SJCRH30 (cell line): ENCODE results near the gene HDLBP. TPM values are rescaled to one million over a fixed set of nuclear protein-coding genes. Genes with fewer than 3 reads are reported as not detected.

Source experiments
- DNase-seq, 2 experiments: peaks; one replicate each; pipeline ENCODE4 v3.0.0-alpha.2; 2015 to 2020
- H3K27ac ChIP-seq: fragments of 250-450 bp; sonication (Bioruptor Pico); 2 replicates; pipeline ENCODE4 v1.5.1; 2020; ENCODE audit warnings: mild to moderate bottlenecking, moderate library complexity
- H3K27me3 ChIP-seq: fragments of 250-450 bp; sonication (Bioruptor Pico); 2 replicates; pipeline ENCODE4 v1.5.1; 2020; ENCODE audit warnings: mild to moderate bottlenecking, moderate library complexity
- H3K36me3 ChIP-seq: fragments of 250-450 bp; sonication (Bioruptor Pico); 2 replicates; pipeline ENCODE4 v1.5.1; 2020; ENCODE audit warnings: mild to moderate bottlenecking, moderate library complexity
- H3K4me1 ChIP-seq: fragments of 250-450 bp; sonication (Bioruptor Pico); 2 replicates; pipeline ENCODE4 v1.5.1; 2020; ENCODE audit warnings: mild to moderate bottlenecking, moderate library complexity
- H3K4me3 ChIP-seq: fragments of 250-450 bp; sonication (Bioruptor Pico); 2 replicates; pipeline ENCODE4 v1.5.1; 2020; ENCODE audit warnings: mild to moderate bottlenecking, moderate library complexity
- H3K9me3 ChIP-seq: fragments of 250-450 bp; sonication (Bioruptor Pico); replicated peaks from 2 replicates; pipeline ENCODE4 v1.5.1; 2020; ENCODE audit warnings: mild to moderate bottlenecking, moderate library complexity
- total RNA-seq: library from RNA; depleted of rRNA; stranded (reverse); fragments of >200 nt; shearing (Covaris generic); gene quantifications from 2 replicates; pipeline ENCODE4 v1.2.3, GENCODE V29; 2014; rRNA removed

Gene HDLBP
- total RNA-seq: 522 and 557 TPM in 2 replicates

DNA sequence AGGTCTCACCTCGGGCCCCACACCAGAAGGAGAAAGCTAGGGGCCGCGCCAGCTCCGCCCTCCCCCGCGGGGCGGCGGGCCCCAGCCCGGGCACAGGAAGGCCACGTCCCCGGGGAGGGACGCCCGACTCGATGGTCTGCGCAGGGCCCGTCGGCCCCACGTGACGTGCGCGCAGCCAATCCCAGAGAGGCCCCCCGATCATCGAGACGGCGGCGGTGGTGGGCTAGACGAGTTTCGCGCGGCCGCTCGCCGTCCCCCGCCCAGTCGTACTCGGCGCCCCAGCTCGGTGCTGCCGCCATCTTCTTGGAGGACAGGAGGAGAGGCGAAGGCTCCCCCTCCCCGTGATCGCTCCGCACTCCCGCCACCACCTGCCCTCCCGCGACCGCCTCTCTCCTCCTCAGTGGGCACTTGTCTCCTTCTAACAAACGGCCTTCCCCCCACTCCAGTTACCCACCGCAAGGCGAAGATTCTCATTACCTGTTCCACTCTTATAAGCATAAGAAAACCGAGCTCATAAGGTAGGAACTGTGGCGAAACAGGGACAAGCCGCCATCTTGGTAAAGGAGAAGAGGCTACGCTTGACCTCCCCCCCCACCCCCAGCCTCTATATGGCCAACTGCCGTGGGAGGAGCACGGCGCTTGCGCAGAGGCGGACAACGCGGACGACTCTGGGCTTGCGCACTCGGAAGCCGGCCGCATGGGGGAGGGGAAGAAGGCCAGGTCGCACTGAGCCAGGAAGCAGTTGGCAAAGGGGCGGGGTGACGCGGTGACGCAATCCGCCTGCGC lies at the start of gene HDLBP:
Gene HDLBP, minus strand, starts transcription at position 580 of the 786 bp plus-strand sequence. CDS start 48,803 bp downstream, outside the sequence.
- Histone ChIP-seq H3K27ac (peak within 1 kb of the TSS; percentile 98), H3K4me1 (peaks cover 5% of the 10 kb centered on the region; the same call in 1 of the 2 replicates), H3K9me3 (no peaks in the 10 kb centered on the region), H3K27me3 (no peaks in the 10 kb centered on the region), H3K36me3 (peaks cover 22% of the 10 kb centered on the region), H3K4me3 (peak within 1 kb of the TSS; percentile 94)
- peak; percentile 100 for DNase-seq

GRCh38 chr2:241364781-241365180 lies 49.3 kb upstream of the HDLBP start:
- H3K4me1 ChIP-seq: no peaks in the 10 kb centered on the region
- H3K27me3 ChIP-seq: no peaks in the 10 kb centered on the region
- H3K36me3 ChIP-seq: peaks cover 15% of the 10 kb centered on the region
- H3K9me3 ChIP-seq: no peaks in the 10 kb centered on the region
- no peak overlapping the region for H3K27ac ChIP-seq
- no peak for DNase-seq
- H3K4me3 ChIP-seq: no peak overlapping the region

GRCh38 chr2:241363426-241363825 lies 48.0 kb upstream of the HDLBP start:
- Histone ChIP-seq H3K4me3 (no peak overlapping the region), H3K36me3 (peaks cover 15% of the 10 kb centered on the region), H3K27ac (no peak overlapping the region), H3K9me3 (no peaks in the 10 kb centered on the region), H3K4me1 (no peaks in the 10 kb centered on the region), H3K27me3 (no peaks in the 10 kb centered on the region)
- DNase-seq: no peak

GRCh38 chr2:241359481-241360045 lies 44.1 kb upstream of the HDLBP start:
- DNase-seq: no peak
- Histone ChIP-seq H3K27me3 (no peaks in the 10 kb centered on the region), H3K36me3 (peaks cover 11% of the 10 kb centered on the region), H3K27ac (no peak overlapping the region), H3K9me3 (no peaks in the 10 kb centered on the region), H3K4me3 (no peak overlapping the region), H3K4me1 (peaks cover 8% of the 10 kb centered on the region)

DNA sequence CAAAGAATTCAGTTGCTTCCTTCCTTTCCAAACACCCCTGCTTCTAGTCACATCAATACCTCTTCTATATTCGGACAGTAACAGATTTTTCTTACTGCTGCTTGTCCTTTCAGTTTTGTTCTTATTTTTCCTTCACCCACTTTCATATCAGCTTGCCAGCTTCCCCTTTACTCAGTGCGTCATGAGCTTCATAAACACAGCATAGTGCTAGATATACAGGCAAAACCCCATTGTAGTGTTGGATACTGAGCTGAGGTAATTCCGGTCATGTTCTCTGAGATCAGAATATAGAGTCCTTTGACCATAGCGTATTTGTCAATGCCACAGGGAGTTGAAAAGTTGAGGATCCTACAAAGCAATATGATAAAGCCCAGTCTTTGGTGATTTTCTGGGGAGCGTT lies 43.0 kb upstream of the HDLBP start:
- Histone ChIP-seq H3K4me3 (no peak overlapping the region), H3K27me3 (no peaks in the 10 kb centered on the region), H3K9me3 (no peaks in the 10 kb centered on the region), H3K27ac (no peak overlapping the region), H3K4me1 (peaks cover 8% of the 10 kb centered on the region), H3K36me3 (peaks cover 9% of the 10 kb centered on the region)
- DNase-seq: no peak

- Histone ChIP-seq H3K4me3 (peak overlapping the region; percentile 82), H3K4me1 (peaks cover 8% of the 10 kb centered on the region), H3K9me3 (no peaks in the 10 kb centered on the region), H3K27me3 (no peaks in the 10 kb centered on the region), H3K27ac (no peak overlapping the region), H3K36me3 (peaks cover 10% of the 10 kb centered on the region)
- no peak for DNase-seq
Observed at GRCh38 chr2:241357531-241357930, 42.1 kb upstream of the HDLBP start.

DNA sequence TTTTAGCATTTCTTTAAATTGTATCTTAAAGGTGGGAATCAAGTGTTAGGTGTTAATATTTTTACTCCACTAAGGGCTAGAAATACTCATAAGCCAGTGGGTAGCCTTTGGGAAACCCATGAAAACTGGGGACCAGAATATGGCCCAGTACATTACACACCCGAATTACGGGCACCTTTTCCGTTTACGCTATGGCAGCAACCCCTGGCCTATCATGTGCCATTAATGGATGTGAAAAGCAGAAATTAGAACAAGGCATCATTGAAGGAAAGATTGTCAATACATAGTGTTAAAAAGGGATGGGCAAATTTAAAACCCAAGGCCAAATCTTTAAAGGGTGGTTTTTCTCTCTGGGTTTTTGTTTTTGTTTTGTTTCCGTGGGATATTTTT lies 41.4 kb upstream of the HDLBP start:
- peak overlapping the region; percentile 46 for H3K27ac ChIP-seq
- DNase-seq: peak in 1 of 2 experiments; percentile 39
- peak overlapping the region; percentile 82 for H3K4me3 ChIP-seq
- peaks cover 8% of the 10 kb centered on the region for H3K4me1 ChIP-seq
- no peaks in the 10 kb centered on the region for H3K27me3 ChIP-seq
- H3K36me3 ChIP-seq: peaks cover 17% of the 10 kb centered on the region
- H3K9me3 ChIP-seq: no peaks in the 10 kb centered on the region

DNA sequence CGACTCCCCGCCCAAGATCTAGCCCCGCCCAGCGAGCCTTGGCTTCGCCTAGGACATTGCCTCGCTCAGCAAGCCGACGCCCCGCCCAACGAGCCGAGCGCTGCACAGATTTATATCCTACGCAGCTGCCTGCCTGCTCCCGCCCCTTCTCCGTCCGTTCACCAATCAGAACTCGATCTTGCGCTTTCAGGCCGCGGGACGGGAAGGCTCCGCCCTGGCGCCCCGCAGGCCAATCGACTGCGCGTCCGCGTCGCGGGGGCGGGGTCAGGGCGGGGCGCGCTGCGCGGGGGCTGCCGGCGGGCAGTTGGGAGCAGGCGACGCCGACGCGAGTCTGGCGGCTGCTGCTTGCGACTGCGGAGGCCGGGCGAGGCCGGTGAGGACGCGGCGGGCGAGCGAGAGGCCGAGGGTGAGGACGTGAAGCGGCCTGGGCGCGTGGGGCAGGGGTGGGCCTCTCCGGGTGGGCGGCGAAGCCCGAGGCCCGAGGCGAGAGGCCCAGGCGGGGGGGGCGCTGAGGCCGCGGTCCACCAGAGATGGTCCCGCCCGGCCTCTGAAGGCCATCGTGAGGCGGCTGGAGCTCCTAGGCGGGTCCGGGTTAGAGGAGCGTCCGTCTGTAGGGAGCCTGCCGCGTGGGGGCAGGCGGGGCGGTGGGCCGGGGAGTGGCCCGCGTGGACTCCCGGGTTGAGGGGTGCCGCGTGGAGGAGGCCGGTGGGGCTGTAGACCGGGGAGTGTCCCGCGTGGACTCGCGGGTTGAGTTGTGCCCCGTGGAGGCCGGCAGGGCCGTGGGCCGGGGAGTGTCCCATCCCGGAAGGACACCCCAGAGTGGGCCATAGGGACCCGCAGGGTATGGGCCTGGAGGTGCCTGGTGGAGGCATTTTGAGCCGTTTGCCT lies 40.8 kb upstream of the HDLBP start, which contains the start of gene FARP2:
Gene FARP2, plus strand, starts transcription at position 303 of the 888 bp plus-strand sequence. CDS start 16,823 bp downstream, outside the sequence.
- H3K9me3 ChIP-seq: no peaks in the 10 kb centered on the region
- H3K27me3 ChIP-seq: no peaks in the 10 kb centered on the region
- peaks cover 8% of the 10 kb centered on the region for H3K4me1 ChIP-seq
- peaks cover 23% of the 10 kb centered on the region for H3K36me3 ChIP-seq
- peak; percentile 99 to 100 for DNase-seq
- H3K4me3 ChIP-seq: peak within 1 kb of the TSS; percentile 82
- peak within 1 kb of the TSS; percentile 46 for H3K27ac ChIP-seq

GRCh38 chr2:241354668-241355658 lies 39.5 kb upstream of the HDLBP start:
- Histone ChIP-seq H3K4me3 (no peak overlapping the region), H3K36me3 (peaks cover 36% of the 10 kb centered on the region), H3K27me3 (no peaks in the 10 kb centered on the region), H3K9me3 (no peaks in the 10 kb centered on the region), H3K27ac (no peak overlapping the region), H3K4me1 (peaks cover 8% of the 10 kb centered on the region)
- peak; percentile 50 to 51 for DNase-seq

- Histone ChIP-seq H3K4me3 (no peak overlapping the region), H3K36me3 (peaks cover 62% of the 10 kb centered on the region), H3K4me1 (peaks cover 2% of the 10 kb centered on the region), H3K9me3 (no peaks in the 10 kb centered on the region), H3K27ac (no peak overlapping the region), H3K27me3 (no peaks in the 10 kb centered on the region)
- no peak for DNase-seq
Observed at GRCh38 chr2:241352227-241352626, 36.8 kb upstream of the HDLBP start.

DNA sequence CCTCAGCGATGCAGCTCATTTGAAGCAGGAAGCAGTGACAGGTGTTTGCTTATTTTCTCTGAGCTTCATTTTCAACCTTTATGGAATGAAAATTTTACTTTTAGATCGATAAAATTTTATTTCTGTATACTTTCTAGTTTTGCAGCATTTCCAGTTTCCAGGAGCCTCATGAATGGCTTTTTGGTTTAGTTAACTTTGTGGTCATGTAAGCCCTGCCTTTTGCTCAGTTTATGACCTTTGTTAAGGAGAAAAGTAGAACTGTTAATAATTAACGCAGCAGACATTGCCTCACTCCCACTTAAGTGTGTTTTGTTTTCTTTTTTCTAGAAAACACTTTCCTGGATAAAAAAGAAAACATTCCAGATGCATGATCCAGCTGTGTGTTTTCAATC lies 36.2 kb upstream of the HDLBP start:
- no peak overlapping the region for H3K27ac ChIP-seq
- H3K9me3 ChIP-seq: no peaks in the 10 kb centered on the region
- H3K4me1 ChIP-seq: no peaks in the 10 kb centered on the region
- H3K36me3 ChIP-seq: peaks cover 68% of the 10 kb centered on the region
- DNase-seq: no peak
- H3K27me3 ChIP-seq: no peaks in the 10 kb centered on the region
- H3K4me3 ChIP-seq: no peak overlapping the region

- peaks cover 74% of the 10 kb centered on the region for H3K36me3 ChIP-seq
- no peaks in the 10 kb centered on the region for H3K9me3 ChIP-seq
- no peak overlapping the region for H3K27ac ChIP-seq
- no peak for DNase-seq
- no peaks in the 10 kb centered on the region for H3K4me1 ChIP-seq
- no peaks in the 10 kb centered on the region for H3K27me3 ChIP-seq
- H3K4me3 ChIP-seq: no peak overlapping the region
Observed at GRCh38 chr2:241350878-241351639, 35.6 kb upstream of the HDLBP start.

DNA sequence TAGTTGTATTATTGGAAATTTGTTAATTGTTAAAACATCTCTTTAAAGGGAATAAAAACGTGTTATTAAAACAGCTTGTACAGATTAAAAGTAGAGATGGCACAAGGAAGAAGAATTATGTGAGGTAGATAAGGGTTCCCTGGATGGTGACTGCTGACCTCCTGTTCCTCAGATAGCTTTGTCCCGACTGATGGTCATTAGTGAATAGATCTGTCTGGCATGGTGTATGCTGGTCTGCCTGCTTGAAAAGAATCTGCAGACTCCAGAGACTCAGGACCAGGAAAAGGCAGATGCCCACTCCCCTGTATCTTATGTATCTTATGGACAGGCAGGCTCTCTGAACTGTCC lies 35.0 kb upstream of the HDLBP start:
- Histone ChIP-seq H3K27me3 (no peaks in the 10 kb centered on the region), H3K4me1 (no peaks in the 10 kb centered on the region), H3K36me3 (peaks cover 79% of the 10 kb centered on the region), H3K27ac (no peak overlapping the region), H3K4me3 (no peak overlapping the region), H3K9me3 (no peaks in the 10 kb centered on the region)
- no peak for DNase-seq
